OCI-LY1 (cell line): ENCODE measurements around the gene MYZAP.

ENCODE experiments used
- H2AFZ ChIP-seq: fragments of 200-600 bp; sonication (generic), shearing (Covaris generic); 2 replicates; pipeline ENCODE4 v1.6.0; 2014; ENCODE audit warnings: antibody characterized with exemption, mild to moderate bottlenecking, low read length
- H3F3A ChIP-seq: fragments of 200-600 bp; sonication (generic), shearing (Covaris generic); 2 replicates; pipeline ENCODE4 v1.6.0; 2014; ENCODE audit warnings: mild to moderate bottlenecking, antibody characterized with exemption, low read length, moderate library complexity; ENCODE audit not compliant: insufficient read depth
- H3K27ac ChIP-seq: fragments of 200-600 bp; sonication (generic); 2 replicates; pipeline ENCODE4 v1.5.1; 2014; ENCODE audit warnings: low read length, mixed run types, mild to moderate bottlenecking, low read depth; ENCODE audit not compliant: poor library complexity, severe bottlenecking
- H3K27me3 ChIP-seq: fragments of 200-600 bp; sonication (generic); 2 replicates; pipeline ENCODE4 v1.6.0; 2014; ENCODE audit warnings: antibody characterized with exemption, mild to moderate bottlenecking, low read length, moderate library complexity; ENCODE audit not compliant: insufficient read depth
- H3K36me3 ChIP-seq: fragments of 200-600 bp; sonication (generic); 2 replicates; pipeline ENCODE4 v1.6.1; 2014; ENCODE audit warnings: mild to moderate bottlenecking, antibody characterized with exemption, low read length, moderate library complexity, mixed read lengths; ENCODE audit not compliant: insufficient read depth
- H3K4me1 ChIP-seq: fragments of 200-600 bp; sonication (generic); 2 replicates; pipeline ENCODE4 v1.5.1; 2014; ENCODE audit warnings: mild to moderate bottlenecking, low read length, moderate library complexity; ENCODE audit not compliant: insufficient read depth, severe bottlenecking
- H3K4me2 ChIP-seq: fragments of 200-600 bp; sonication (generic), shearing (Covaris generic); 2 replicates; pipeline ENCODE4 v1.6.1; 2014; ENCODE audit warnings: low read length
- H3K4me3 ChIP-seq: fragments of 200-600 bp; sonication (generic); 2 replicates; pipeline ENCODE4 v1.5.1; 2014; ENCODE audit warnings: low read length, low read depth, mild to moderate bottlenecking, mixed read lengths; ENCODE audit not compliant: poor library complexity, severe bottlenecking
- H3K79me2 ChIP-seq: fragments of 200-600 bp; shearing (Covaris generic); 2 replicates; pipeline ENCODE4 v1.6.1; 2016; ENCODE audit warnings: mixed run types, low read length, mixed read lengths; ENCODE audit not compliant: insufficient read depth
- H3K9ac ChIP-seq: fragments of 200-600 bp; sonication (generic), shearing (Covaris generic); 2 replicates; pipeline ENCODE4 v1.6.1; 2014; ENCODE audit warnings: mild to moderate bottlenecking, low read length, mixed read lengths
- H3K9me2 ChIP-seq: fragments of 200-600 bp; sonication (generic), shearing (Covaris generic); 2 replicates; pipeline ENCODE4 v1.6.1; 2014; ENCODE audit warnings: low read depth, mild to moderate bottlenecking, low read length, mixed read lengths
- H3K9me3 ChIP-seq: fragments of 200-600 bp; shearing (Covaris generic); 2 replicates; pipeline ENCODE4 v1.6.1; 2014; ENCODE audit warnings: low read length, mixed read lengths
- H4K20me1 ChIP-seq: fragments of 200-600 bp; sonication (generic), shearing (Covaris generic); 2 replicates; pipeline ENCODE4 v1.6.0; 2016; ENCODE audit warnings: mild to moderate bottlenecking, low read length; ENCODE audit not compliant: insufficient read depth
- CTCF ChIP-seq: fragments of 200-600 bp; sonication (generic), shearing (Covaris generic); IDR thresholded peaks from 2 replicates; pipeline ENCODE4 v1.5.1; 2017; ENCODE audit warnings: mild to moderate bottlenecking, antibody characterized with exemption, low read length, moderate library complexity, mixed read lengths
- EZH2 ChIP-seq: fragments of 200-600 bp; sonication (generic), shearing (Covaris generic); IDR thresholded peaks from 2 replicates; pipeline ENCODE4 v1.8.0; 2017; ENCODE audit warnings: borderline replicate concordance, mixed run types, mild to moderate bottlenecking, antibody characterized with exemption, low read length, moderate library complexity, mixed read lengths

Gene MYZAP

DNA sequence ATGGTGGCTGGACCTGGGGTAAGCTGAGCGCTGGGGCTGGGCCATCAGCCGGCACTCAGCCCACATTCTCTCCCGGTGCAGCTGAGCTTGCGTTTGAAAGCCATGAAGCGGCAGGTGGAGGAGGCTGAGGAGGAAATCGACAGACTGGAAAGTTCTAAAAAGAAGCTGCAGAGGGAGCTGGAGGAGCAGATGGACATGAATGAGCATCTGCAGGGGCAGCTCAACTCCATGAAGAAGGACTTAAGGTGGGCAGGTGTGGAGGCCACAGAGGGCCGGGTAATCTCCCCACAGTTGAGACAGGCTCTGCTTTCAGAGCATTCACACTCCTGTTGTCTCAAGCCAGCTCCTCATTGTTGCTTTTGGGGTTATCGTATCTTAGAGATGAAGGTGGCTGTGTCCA lies 45.7 kb upstream of the MYZAP start:
- Histone ChIP-seq H3K9me3 (no peaks in the 10 kb centered on the region), H3K27ac (no peak overlapping the region), H3K4me1 (no peaks in the 10 kb centered on the region), H3K4me3 (no peak overlapping the region), H4K20me1 (no peaks in the 10 kb centered on the region), H3K9me2 (no peaks in the 10 kb centered on the region), H3K36me3 (no peaks in the 10 kb centered on the region), H3K27me3 (no peaks in the 10 kb centered on the region), H3F3A (no peaks in the 10 kb centered on the region), H2AFZ (no peak overlapping the region), H3K4me2 (no peak overlapping the region), H3K9ac (no peak overlapping the region), H3K79me2 (no peaks in the 10 kb centered on the region)
- TF ChIP-seq CTCF = no peak
- no peak for TF ChIP-seq EZH2

DNA sequence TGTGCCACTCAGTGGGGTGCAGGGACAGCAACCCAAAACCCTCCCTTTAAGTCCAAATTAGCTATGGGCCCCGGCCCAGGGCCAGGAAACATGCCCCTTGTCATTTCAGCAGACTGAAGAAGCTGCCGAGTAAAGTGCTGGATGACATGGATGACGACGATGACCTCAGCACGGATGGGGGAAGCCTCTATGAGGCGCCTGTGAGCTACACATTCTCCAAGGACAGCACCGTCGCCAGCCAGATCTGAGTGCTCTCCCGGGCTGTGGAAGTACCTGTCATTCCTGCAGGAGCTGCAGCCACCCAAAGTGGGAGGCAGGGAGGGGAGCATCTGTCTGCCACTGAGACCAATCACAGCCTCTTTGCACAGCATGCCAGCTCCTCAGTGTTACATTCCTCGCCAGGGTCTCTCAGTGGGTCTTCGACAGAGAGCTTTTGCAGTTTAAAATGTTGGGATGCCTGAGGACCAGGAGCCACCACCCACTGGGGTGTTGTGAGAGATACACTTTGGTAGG lies 44.4 kb upstream of the MYZAP start:
- Histone ChIP-seq H3K36me3 (no peaks in the 10 kb centered on the region), H3K9ac (no peak overlapping the region), H3K4me2 (no peak overlapping the region), H3K9me3 (no peaks in the 10 kb centered on the region), H3K79me2 (no peaks in the 10 kb centered on the region), H3F3A (no peaks in the 10 kb centered on the region), H4K20me1 (no peaks in the 10 kb centered on the region), H3K27me3 (no peaks in the 10 kb centered on the region), H2AFZ (no peak overlapping the region), H3K27ac (no peak overlapping the region), H3K4me1 (no peaks in the 10 kb centered on the region), H3K4me3 (no peak overlapping the region), H3K9me2 (no peaks in the 10 kb centered on the region)
- TF ChIP-seq CTCF (no peak), EZH2 (no peak)

GRCh38 chr15:57548351-57548750 lies 43.4 kb upstream of the MYZAP start:
- H3K4me3 ChIP-seq = no peak overlapping the region
- no peaks in the 10 kb centered on the region for H3K27me3 ChIP-seq
- no peak overlapping the region for H3K9ac ChIP-seq
- H3K9me3 ChIP-seq = no peaks in the 10 kb centered on the region
- no peaks in the 10 kb centered on the region for H3F3A ChIP-seq
- no peaks in the 10 kb centered on the region for H3K4me1 ChIP-seq
- H3K36me3 ChIP-seq = no peaks in the 10 kb centered on the region
- H3K27ac ChIP-seq = no peak overlapping the region
- no peaks in the 10 kb centered on the region for H3K9me2 ChIP-seq
- H2AFZ ChIP-seq = no peak overlapping the region
- no peaks in the 10 kb centered on the region for H3K79me2 ChIP-seq
- TF ChIP-seq EZH2 (no peak), CTCF (no peak)
- no peaks in the 10 kb centered on the region for H4K20me1 ChIP-seq
- H3K4me2 ChIP-seq = no peak overlapping the region
